Thyroid gland (tissue), 4 donors: ENCODE measurements around the gene TRAPPC4.

Experiments
- CTCF ChIP-seq, 6 experiments: fragments of 200-600 bp in 3 of 6; fragments of 450-650 bp in 3 of 6; sonication (generic) in 3 of 6; IDR thresholded peaks; one replicate each; pipeline ENCODE4 v1.5.1; 2016 to 2019; ENCODE audit warnings: antibody characterized with exemption in 6 of 6, mild to moderate bottlenecking in 2 of 6, inconsistent platforms in 1 of 6, moderate library complexity in 1 of 6
- POLR2A ChIP-seq, 2 donors: fragments of 450-650 bp; IDR thresholded peaks; one replicate each; pipeline ENCODE4 v1.6.1; 2017; ENCODE audit warnings: antibody characterized with exemption in 2 of 2, mild to moderate bottlenecking in 2 of 2, moderate library complexity in 1 of 2

- TF ChIP-seq POLR2A (IDR thresholded peaks at IDR 0.05) (no peak), CTCF (IDR thresholded peaks at IDR 0.05) (no peak)
These were observed 19.7 kb upstream of the TRAPPC4 start for GRCh38 chr11:118998822-118999221.
